Kidney (tissue), 14 donors: Measurements from ENCODE around the gene GOPC. TPM values are rescaled to one million over a fixed set of nuclear protein-coding genes. Genes with fewer than 3 reads are reported as not detected.
A peak's percentile ranks its signal among the peaks of the same experiment; 100 is the strongest.

Source experiments
- DNase-seq, 5 donors: peaks; one replicate each; pipeline ENCODE4 v3.0.0-alpha.2; 2013 to 2020
- FAIRE-seq: peaks from 2 replicates; lab custom pipeline; 2012; peaks lifted over from hg19 to GRCh38; lab: Jason Lieb, UNC
- H3K27ac ChIP-seq, 2 donors: one replicate each; pipeline ENCODE4 v1.7.0; 2013; ENCODE audit warnings: low read depth in 2 of 2, low read length in 2 of 2, inconsistent platforms in 1 of 2
- H3K27me3 ChIP-seq: one replicate; pipeline ENCODE4 v1.7.1; 2013; ENCODE audit warnings: low read length, inconsistent platforms; ENCODE audit not compliant: control insufficient read depth, insufficient read depth
- H3K36me3 ChIP-seq, 3 donors: one replicate each; pipeline versions ENCODE4 v1.7.0 to v1.7.1; 2013; ENCODE audit warnings: low read length in 3 of 3, control low read depth in 1 of 3, inconsistent platforms in 1 of 3; ENCODE audit not compliant: insufficient read depth in 3 of 3, control insufficient read depth in 2 of 3
- H3K4me1 ChIP-seq, 3 donors: one replicate each; pipeline versions ENCODE4 v1.7.0 to v1.7.1; 2013; ENCODE audit warnings: low read length in 3 of 3, inconsistent platforms in 1 of 3, low read depth in 1 of 3; ENCODE audit not compliant: control insufficient read depth in 2 of 3, insufficient read depth in 2 of 3
- H3K4me3 ChIP-seq, 3 donors: one replicate each; pipeline versions ENCODE4 v1.7.0 to v1.8.1; 2013; ENCODE audit warnings: low read length in 3 of 3, control low read depth in 1 of 3, inconsistent platforms in 1 of 3
- H3K9ac ChIP-seq, 3 donors: one replicate each; pipeline versions ENCODE4 v1.7.0 to v1.7.1; 2013; ENCODE audit warnings: low read length in 3 of 3, control low read depth in 1 of 3, inconsistent platforms in 1 of 3
- H3K9me3 ChIP-seq, 3 donors: one replicate each; pipeline versions ENCODE4 v1.7.0 to v1.7.1; 2013; ENCODE audit warnings: low read length in 3 of 3, control low read depth in 1 of 3, inconsistent platforms in 1 of 3; ENCODE audit not compliant: control insufficient read depth in 2 of 3, insufficient read depth in 1 of 3
- CTCF ChIP-seq: IDR thresholded peaks from 3 replicates; pipeline ENCODE4 v1.5.1; 2012; ENCODE audit warnings: mild to moderate bottlenecking, moderate library complexity, borderline replicate concordance; ENCODE audit not compliant: insufficient read depth; ENCODE audit errors: extremely low read depth
- intact Hi-C: fragments of 100-400 bp; cut with DNase I; formaldehyde crosslinking; loops from one replicate; pipeline ENCODE4 v1.11.1; 2022
- polyA plus RNA-seq: library from polyadenylated mRNA; stranded (reverse); fragments of 350-450 nt; fragmentation: Illumina TruSeq; extraction: RNeasy Lipid Tissue Mini Kit (QIAGEN cat#74804); gene quantifications from one replicate; pipeline ENCODE4 v1.2.3, GENCODE V29; 2014; ENCODE audit warnings: low read depth, low replicate concordance; ENCODE audit not compliant: insufficient read depth
- total RNA-seq: library from RNA; stranded (reverse); fragmentation: NEBNext Ultra II Directional; extraction: Animal tissue kit (Norgen Biotek cat#: 25700); gene quantifications from one replicate; pipeline ENCODE4 v1.2.1, GENCODE V29; 2021
- donor health status: control.
- donor health status: control.
- donor health status: control.
- donor health status: control.
- donor health status: control.
- donor health status: DM: yes; HTN: yes; CAD: no.
- donor health status: Normal renal cell carcinoma (clear cell type).

Gene GOPC
- total and polyA plus RNA-seq, 2 donors from 2014 or later = 12.5 to 21.4 TPM

- H3K27me3 ChIP-seq = no peaks in the 10 kb centered on the region
- peaks cover 0 to 2% (median 0%) of the 10 kb centered on the region in 3 donors for H3K4me1 ChIP-seq
- DNase-seq (peak in 3 of 5 donors; percentile 48 to 84 (median 69)), FAIRE-seq (peak; percentile 50)
- H3K27ac ChIP-seq = no peak overlapping the region
- intact Hi-C loops = no loop called here
- no peak overlapping the region for H3K9ac ChIP-seq
- no peaks in the 10 kb centered on the region for H3K9me3 ChIP-seq
- no peaks in the 10 kb centered on the region for H3K36me3 ChIP-seq
- TF ChIP-seq CTCF = peak; percentile 67
- H3K4me3 ChIP-seq = no peak overlapping the region
Observed at GRCh38 chr6:117605169-117605826, 3.0 kb upstream of the GOPC start.

GRCh38 chr6:117603821-117604220, 1.5 kb upstream of the GOPC start:
- H3K27me3 ChIP-seq = no peaks in the 10 kb centered on the region
- H3K4me3 ChIP-seq = no peak overlapping the region
- H3K27ac ChIP-seq = no peak overlapping the region
- no peak for TF ChIP-seq CTCF
- no peak for FAIRE-seq
- no peak overlapping the region for H3K9ac ChIP-seq
- no peaks in the 10 kb centered on the region for H3K9me3 ChIP-seq
- H3K4me1 ChIP-seq = peaks cover 0 to 2% (median 0%) of the 10 kb centered on the region in 3 donors
- no peak for DNase-seq
- intact Hi-C loops = no loop called here
- no peaks in the 10 kb centered on the region for H3K36me3 ChIP-seq

GRCh38 chr6:117602899-117603588, 733 bp upstream of the GOPC start:
- TF ChIP-seq CTCF = no peak
- H3K27ac ChIP-seq = peak overlapping the region; percentile 92 to 98
- no peaks in the 10 kb centered on the region for H3K9me3 ChIP-seq
- peak overlapping the region; percentile 89 to 96 (median 92) for H3K4me3 ChIP-seq
- FAIRE-seq (no peak), DNase-seq (no peak)
- intact Hi-C loops = no loop called here
- no peaks in the 10 kb centered on the region for H3K27me3 ChIP-seq
- H3K9ac ChIP-seq = peak overlapping the region; percentile 75 to 87 (median 85)
- H3K36me3 ChIP-seq = no peaks in the 10 kb centered on the region
- H3K4me1 ChIP-seq = peaks cover 0 to 2% (median 0%) of the 10 kb centered on the region in 3 donors
